ENCODE measurements around the gene TKFC.

The TKFC gene

GRCh38 chr11:61328351-61328750, 4.7 kb upstream of the TKFC start:
- Histone ChIP-seq H3K9me3 (ENCODE audit: control insufficient read depth, insufficient read depth, low read length) (no peaks in the 10 kb centered on the region), H3K4me3 (ENCODE audit: low read depth, low read length) (no peak overlapping the region), H3K4me1 (ENCODE audit: control insufficient read depth, insufficient read depth, low read length) (peaks cover 3% of the 10 kb centered on the region), H3K9ac (ENCODE audit: low read depth, low read length) (no peak overlapping the region), H3K27me3 (ENCODE audit: control insufficient read depth, insufficient read depth, low read length) (no peaks in the 10 kb centered on the region), H3K36me3 (ENCODE audit: control insufficient read depth, insufficient read depth, low read length) (peaks cover 47% of the 10 kb centered on the region)

- no peak overlapping the region for H3K4me3 ChIP-seq (ENCODE audit: low read depth, low read length)
- no peaks in the 10 kb centered on the region for H3K9me3 ChIP-seq (ENCODE audit: control insufficient read depth, insufficient read depth, low read length)
- H3K4me1 ChIP-seq (ENCODE audit: control insufficient read depth, insufficient read depth, low read length): peaks cover 4% of the 10 kb centered on the region
- no peaks in the 10 kb centered on the region for H3K27me3 ChIP-seq (ENCODE audit: control insufficient read depth, insufficient read depth, low read length)
- peaks cover 34% of the 10 kb centered on the region for H3K36me3 ChIP-seq (ENCODE audit: control insufficient read depth, insufficient read depth, low read length)
- H3K9ac ChIP-seq (ENCODE audit: low read depth, low read length): no peak overlapping the region
Measured at GRCh38 chr11:61329871-61330270, 3.2 kb upstream of the TKFC start.

DNA sequence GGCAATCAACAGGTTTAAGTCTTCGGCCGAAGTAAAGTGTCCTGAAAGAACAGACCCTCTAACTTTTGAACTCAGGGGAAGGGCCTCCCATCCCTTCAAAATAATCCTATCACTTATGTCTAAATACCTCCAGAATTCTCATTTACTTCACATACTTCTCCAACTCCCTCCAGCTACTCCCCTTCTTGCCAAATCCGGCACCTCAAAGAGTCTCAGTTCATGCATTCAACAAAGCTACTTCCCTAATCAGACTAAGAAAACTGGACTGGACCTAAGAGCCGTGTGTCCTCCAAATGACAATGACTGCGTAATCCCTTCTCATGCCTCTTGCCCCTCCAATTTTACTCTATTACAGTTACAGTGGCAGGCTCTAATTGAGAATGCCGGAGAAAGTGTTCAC, 1.4 kb upstream of the TKFC start:
- Histone ChIP-seq H3K9me3 (ENCODE audit: control insufficient read depth, insufficient read depth, low read length) (no peaks in the 10 kb centered on the region), H3K27me3 (ENCODE audit: control insufficient read depth, insufficient read depth, low read length) (no peaks in the 10 kb centered on the region), H3K4me1 (ENCODE audit: control insufficient read depth, insufficient read depth, low read length) (peaks cover 10% of the 10 kb centered on the region), H3K4me3 (ENCODE audit: low read depth, low read length) (peak overlapping the region; percentile 89), H3K36me3 (ENCODE audit: control insufficient read depth, insufficient read depth, low read length) (peaks cover 19% of the 10 kb centered on the region), H3K9ac (ENCODE audit: low read depth, low read length) (peak overlapping the region; percentile 98)

DNA sequence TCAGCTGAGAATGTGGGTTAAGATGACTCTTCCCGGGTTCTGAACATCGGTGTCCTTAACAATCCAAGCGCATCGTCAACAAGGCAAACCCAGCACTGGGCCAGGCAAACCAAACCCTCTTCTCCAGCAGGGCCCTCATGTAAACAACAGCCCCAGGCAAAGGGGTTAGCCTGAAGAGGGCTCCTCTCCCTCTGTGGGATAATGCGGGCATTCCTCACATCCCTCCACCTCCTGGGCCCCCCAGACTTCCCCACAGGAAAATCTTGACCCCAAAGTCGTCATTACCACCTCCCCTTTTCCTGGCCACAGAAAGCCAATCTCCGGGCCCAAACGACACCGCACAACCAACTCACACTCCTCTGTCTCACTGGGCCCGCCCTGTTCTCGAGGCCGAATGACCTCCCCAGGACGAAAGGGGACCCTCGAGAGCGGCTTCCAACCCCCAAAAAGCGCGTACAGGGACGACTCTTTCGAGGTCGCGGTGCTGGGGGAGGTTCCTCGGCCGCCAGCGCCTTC, 689 bp upstream of the TKFC start:
- Histone ChIP-seq H3K36me3 (ENCODE audit: control insufficient read depth, insufficient read depth, low read length) (peaks cover 12% of the 10 kb centered on the region), H3K9me3 (ENCODE audit: control insufficient read depth, insufficient read depth, low read length) (no peaks in the 10 kb centered on the region), H3K4me1 (ENCODE audit: control insufficient read depth, insufficient read depth, low read length) (peaks cover 10% of the 10 kb centered on the region), H3K4me3 (ENCODE audit: low read depth, low read length) (peak overlapping the region; percentile 89), H3K27me3 (ENCODE audit: control insufficient read depth, insufficient read depth, low read length) (no peaks in the 10 kb centered on the region), H3K9ac (ENCODE audit: low read depth, low read length) (peak overlapping the region; percentile 98)

- Histone ChIP-seq H3K27me3 (ENCODE audit: control insufficient read depth, insufficient read depth, low read length) (no peaks in the 10 kb centered on the region), H3K9me3 (ENCODE audit: control insufficient read depth, insufficient read depth, low read length) (no peaks in the 10 kb centered on the region), H3K4me3 (ENCODE audit: low read depth, low read length) (peak overlapping the region; percentile 89), H3K4me1 (ENCODE audit: control insufficient read depth, insufficient read depth, low read length) (peaks cover 10% of the 10 kb centered on the region), H3K9ac (ENCODE audit: low read depth, low read length) (peak overlapping the region; percentile 80), H3K36me3 (ENCODE audit: control insufficient read depth, insufficient read depth, low read length) (peaks cover 10% of the 10 kb centered on the region)
Measured at GRCh38 chr11:61333550-61334433, 764 bp downstream of the TKFC start.

DNA sequence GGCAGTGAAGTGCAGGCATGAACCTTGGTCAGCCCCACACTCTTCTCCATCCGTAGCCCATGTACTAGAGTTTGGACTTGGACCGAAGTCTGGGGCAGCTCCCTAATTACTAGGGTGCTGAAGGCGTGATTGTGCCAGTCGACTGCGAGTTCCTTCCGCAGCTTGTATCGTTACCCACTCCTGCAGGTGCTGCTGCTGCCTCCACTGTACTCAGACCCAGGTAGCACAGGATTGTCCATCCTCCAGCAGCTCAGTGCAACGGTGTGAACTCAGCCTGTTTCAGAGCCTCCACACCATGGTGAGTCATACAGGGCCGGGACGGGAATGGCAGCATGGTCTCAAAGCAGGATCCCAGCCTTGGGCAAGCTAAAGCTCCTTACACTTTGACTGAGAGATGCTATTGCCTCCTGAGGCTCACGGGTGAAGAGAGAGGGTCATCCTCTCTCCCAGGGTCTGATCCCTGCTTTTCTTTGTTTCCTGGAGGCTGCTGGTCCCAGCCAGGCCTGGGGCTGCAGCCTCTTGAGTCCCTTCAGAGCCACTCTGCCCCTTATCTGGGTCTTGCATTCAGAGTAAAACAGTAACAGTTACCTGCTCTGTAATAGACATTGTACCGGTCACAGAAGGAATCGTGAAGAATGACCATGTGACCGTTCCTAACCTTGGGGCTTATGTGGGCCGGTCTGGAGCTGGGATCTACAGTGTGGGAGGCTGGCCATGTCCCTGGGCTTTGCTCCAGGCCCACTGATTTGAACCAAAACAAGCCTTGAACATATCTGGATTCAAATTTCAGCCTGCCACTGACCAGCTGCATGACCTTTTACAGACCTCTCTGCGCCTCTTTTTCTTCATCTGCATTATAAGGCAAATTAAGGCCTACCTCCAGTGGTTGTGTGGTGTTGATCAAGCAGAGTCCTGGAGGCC, 1.7 kb downstream of the TKFC start:
- peaks cover 13% of the 10 kb centered on the region for H3K36me3 ChIP-seq (ENCODE audit: control insufficient read depth, insufficient read depth, low read length)
- H3K4me3 ChIP-seq (ENCODE audit: low read depth, low read length): no peak overlapping the region
- no peaks in the 10 kb centered on the region for H3K9me3 ChIP-seq (ENCODE audit: control insufficient read depth, insufficient read depth, low read length)
- no peaks in the 10 kb centered on the region for H3K27me3 ChIP-seq (ENCODE audit: control insufficient read depth, insufficient read depth, low read length)
- H3K9ac ChIP-seq (ENCODE audit: low read depth, low read length): peak overlapping the region; percentile 42
- peaks cover 10% of the 10 kb centered on the region for H3K4me1 ChIP-seq (ENCODE audit: control insufficient read depth, insufficient read depth, low read length)

GRCh38 chr11:61335355-61335710, 2.3 kb downstream of the TKFC start:
- Histone ChIP-seq H3K4me1 (ENCODE audit: control insufficient read depth, insufficient read depth, low read length) (peaks cover 10% of the 10 kb centered on the region), H3K27me3 (ENCODE audit: control insufficient read depth, insufficient read depth, low read length) (no peaks in the 10 kb centered on the region), H3K4me3 (ENCODE audit: low read depth, low read length) (no peak overlapping the region)

DNA sequence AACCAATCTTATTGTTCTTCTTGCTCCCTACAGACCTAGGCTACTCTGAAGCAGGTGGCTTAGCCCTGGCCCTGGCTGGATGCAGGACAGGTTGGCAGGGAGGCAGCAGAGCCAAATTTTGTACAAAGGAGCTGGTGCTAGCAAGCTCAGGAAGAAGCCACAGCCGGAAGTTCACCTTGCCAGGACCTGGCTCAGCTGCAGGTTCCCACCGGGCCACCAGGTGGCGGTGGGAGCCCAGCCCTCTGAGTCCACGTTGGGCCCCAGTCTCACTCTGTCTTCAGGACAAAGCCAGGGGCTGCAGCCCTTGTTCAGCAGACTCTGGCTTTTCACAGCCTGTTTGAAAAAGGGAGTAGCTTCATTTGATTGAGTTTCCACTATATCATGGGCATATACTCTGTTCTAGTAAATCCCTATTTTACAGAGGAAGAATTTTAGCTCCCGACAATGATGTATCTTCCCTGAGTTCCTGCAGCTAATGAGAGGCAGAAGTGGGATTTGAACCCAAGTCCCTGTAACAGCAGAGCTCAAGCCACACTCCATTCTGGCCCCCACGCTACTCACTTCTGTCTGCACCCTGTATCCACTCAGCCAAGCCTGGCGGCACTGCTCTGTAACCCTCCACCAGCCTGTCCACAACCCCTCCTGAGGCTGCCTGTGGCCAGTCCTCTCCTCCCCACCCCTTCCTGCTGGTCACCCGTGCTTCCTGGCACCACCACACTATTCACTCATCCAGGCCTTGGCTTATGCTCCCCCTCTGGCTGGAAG, 3.3 kb downstream of the TKFC start:
- no peak overlapping the region for H3K4me3 ChIP-seq (ENCODE audit: low read depth, low read length)
- H3K27me3 ChIP-seq (ENCODE audit: control insufficient read depth, insufficient read depth, low read length): no peaks in the 10 kb centered on the region
- H3K9me3 ChIP-seq (ENCODE audit: control insufficient read depth, insufficient read depth, low read length): no peaks in the 10 kb centered on the region
- H3K9ac ChIP-seq (ENCODE audit: low read depth, low read length): peak overlapping the region; percentile 65
- peaks cover 15% of the 10 kb centered on the region for H3K36me3 ChIP-seq (ENCODE audit: control insufficient read depth, insufficient read depth, low read length)
- peaks cover 10% of the 10 kb centered on the region for H3K4me1 ChIP-seq (ENCODE audit: control insufficient read depth, insufficient read depth, low read length)

More at GRCh38 chr11:61335355-61335710, 2.3 kb downstream of the TKFC start:
- Histone ChIP-seq H3K9me3 (ENCODE audit: control insufficient read depth, insufficient read depth, low read length) (no peaks in the 10 kb centered on the region), H3K36me3 (ENCODE audit: control insufficient read depth, insufficient read depth, low read length) (peaks cover 13% of the 10 kb centered on the region), H3K9ac (ENCODE audit: low read depth, low read length) (peak overlapping the region; percentile 42)

GRCh38 chr11:61337706-61338470, 4.9 kb downstream of the TKFC start:
- Histone ChIP-seq H3K36me3 (ENCODE audit: control insufficient read depth, insufficient read depth, low read length) (peaks cover 21% of the 10 kb centered on the region), H3K9ac (ENCODE audit: low read depth, low read length) (no peak overlapping the region), H3K9me3 (ENCODE audit: control insufficient read depth, insufficient read depth, low read length) (no peaks in the 10 kb centered on the region), H3K27me3 (ENCODE audit: control insufficient read depth, insufficient read depth, low read length) (no peaks in the 10 kb centered on the region), H3K4me3 (ENCODE audit: low read depth, low read length) (no peak overlapping the region), H3K4me1 (ENCODE audit: control insufficient read depth, insufficient read depth, low read length) (peaks cover 7% of the 10 kb centered on the region)

DNA sequence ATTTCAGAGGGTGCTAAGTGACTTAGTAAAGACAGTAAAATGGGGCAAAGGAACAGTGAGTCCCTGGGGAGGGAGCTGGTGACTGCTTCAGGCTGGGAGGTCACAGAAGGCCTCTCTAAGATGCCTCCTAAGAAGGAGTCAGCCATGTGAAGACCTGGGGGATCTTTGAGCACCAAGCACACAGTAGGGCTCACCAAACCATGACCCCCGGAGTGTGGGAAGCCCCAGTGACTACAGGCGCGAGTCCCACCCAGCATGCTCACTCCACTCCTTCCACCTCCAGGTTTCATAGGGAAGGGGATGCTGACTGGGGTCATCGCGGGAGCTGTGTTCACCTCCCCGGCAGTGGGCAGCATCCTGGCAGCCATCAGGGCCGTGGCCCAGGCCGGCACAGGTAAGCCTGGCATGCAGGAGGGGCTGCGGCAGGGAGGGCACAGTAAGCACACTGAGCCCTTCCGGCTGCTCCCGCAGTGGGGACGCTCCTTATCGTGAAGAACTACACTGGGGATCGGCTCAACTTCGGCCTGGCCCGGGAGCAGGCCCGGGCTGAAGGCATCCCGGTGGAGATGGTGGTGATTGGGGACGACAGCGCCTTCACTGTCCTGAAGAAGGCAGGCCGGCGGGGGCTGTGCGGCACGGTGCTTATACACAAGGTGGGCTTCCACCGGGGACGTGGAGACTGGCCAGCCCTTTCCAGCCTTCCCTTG, 5.9 kb downstream of the TKFC start:
- Histone ChIP-seq H3K9me3 (ENCODE audit: control insufficient read depth, insufficient read depth, low read length) (no peaks in the 10 kb centered on the region), H3K9ac (ENCODE audit: low read depth, low read length) (no peak overlapping the region), H3K4me1 (ENCODE audit: control insufficient read depth, insufficient read depth, low read length) (peaks cover 7% of the 10 kb centered on the region), H3K4me3 (ENCODE audit: low read depth, low read length) (no peak overlapping the region), H3K27me3 (ENCODE audit: control insufficient read depth, insufficient read depth, low read length) (no peaks in the 10 kb centered on the region), H3K36me3 (ENCODE audit: control insufficient read depth, insufficient read depth, low read length) (peaks cover 24% of the 10 kb centered on the region)

All from iPS-15b (cell line).